NCI-H446 treated with DMSO at 0.1 percent for 48 hours (cell line): ENCODE data around the gene HAUS7.

Experiments used
- DNase-seq: peaks from one replicate; lab custom pipeline; 2025; lab: John Stamatoyannopoulos, UW

HAUS7 gene

DNA sequence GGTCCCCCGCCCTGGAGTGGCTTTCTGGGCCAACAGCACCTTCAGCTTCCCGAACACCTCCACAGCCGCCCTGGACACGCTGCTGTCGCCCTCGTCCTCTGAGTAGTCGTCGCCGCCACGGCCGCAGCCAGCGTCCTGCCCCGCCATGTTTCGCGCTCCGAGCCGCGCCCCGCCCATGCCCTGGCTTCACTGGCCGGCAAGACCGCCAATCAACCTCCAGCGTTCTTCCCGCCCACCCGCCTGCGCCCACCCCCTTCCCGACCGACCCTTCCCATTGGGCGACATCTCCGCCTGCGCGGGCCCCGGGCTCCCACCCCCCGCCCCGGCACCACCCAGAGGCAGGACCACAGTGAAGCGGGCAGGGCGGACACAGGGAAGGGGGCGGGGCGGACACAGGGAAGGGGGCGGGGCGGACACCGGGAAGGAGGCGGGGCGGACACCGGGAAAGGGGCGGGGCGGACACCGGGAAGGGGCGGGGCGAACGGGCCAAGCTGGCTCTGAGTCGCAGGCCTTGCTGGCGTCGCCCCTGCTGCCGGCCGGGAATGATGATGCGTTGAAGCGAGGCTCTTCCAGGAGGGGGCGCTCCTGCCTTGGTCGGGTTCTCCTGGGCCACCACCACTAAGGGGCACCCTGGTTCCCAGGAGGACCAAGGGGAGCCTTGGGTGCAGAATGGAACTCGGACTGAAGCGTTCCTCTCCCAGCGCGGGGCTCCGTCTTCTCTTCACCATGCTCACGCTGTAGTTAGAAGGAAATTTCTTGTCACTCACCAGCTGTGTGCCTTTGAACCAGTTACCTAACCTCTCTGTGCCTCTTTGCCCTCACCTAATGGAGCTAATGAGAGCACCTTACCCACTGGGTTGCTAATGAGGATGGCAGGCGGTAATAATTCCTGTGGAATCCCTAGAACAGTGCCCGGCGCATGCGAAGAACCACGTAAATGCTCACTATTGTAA, at the start of gene HAUS7:
HAUS7 (minus strand) TSS at position 166 of the 953 bp plus-strand sequence; CDS start at position 147, 19 bp downstream.
- peak; percentile 76 for DNase-seq

DNA sequence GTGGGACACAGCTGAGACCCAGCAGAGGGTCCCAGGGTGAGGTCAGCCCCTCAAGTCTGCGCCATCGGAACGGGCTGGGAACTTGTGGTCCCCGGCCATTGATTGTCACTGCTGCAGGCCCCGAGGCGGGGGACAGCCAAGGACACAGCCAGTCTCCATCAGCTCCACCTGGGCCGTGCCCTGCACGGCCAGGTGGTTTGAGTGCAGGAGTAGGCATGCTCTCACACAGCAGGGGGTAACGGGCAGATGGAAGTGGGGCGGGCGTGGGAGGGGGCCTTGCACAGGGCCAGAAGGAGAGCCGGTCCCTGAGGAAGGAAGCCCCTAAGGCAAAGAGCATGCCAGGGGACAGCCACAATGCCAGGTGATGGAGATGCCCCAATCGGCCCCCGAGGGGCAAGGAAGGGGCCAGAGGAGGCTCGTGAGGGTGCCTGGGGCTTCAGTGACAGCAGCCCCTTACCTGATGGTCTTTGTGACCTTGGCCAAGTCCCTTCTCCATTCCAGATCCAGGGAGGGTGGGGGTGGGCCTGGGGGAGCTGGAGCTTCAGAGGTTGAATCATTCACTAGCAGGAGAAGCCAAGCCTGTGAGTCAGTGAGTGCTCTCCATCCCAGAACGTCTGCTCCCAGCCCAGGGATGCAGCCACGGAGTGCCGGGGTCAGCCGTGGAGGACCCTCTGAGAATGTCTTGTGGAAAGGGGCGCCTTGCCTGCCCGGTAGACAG, 49.4 kb upstream of the HAUS7 start:
- no peak for DNase-seq

DNA sequence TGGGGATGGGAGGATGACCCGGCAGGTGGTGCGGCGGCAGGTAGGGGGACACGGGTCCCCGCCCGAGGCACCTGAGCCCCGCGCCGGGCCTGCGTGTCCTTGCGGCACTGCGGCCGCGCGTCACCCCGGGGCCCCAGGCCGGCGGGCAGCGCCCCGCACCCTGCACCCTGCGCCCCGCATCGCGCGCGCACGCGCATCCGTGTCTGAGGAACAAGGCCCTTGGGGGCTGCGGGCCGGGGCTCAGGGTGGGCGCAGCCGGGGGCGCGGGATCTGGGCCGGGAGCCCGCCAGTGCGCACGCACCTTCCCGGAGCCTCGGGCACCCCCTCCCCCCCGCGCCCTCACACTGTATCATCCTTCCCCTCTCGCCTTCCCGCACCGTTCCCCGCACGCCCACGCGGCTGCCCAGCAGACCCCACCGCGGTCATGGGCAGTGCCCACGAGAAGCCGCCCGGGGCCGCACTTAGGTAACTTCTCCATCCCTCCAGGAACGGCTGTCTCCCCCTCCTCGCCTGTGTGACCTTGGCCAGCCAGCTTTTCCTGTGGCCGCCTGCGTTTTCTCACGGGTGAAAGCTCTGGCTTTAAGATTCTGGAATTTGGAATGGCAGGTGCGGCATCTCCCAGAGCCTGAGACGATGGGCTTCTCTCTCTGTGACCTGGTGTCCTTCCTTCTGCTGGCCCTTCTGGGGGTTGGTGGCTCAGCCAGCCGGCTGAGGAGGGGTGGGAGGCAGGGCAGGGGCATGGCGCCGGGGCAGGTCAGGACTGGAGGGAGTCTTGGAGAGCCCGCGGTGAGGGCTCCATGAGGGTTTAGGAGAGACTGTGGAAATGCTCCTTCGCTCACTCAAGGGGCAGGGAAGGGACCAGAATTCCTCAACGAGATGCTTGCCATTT, 47.8 kb upstream of the HAUS7 start:
- DNase-seq, result no peak

DNA sequence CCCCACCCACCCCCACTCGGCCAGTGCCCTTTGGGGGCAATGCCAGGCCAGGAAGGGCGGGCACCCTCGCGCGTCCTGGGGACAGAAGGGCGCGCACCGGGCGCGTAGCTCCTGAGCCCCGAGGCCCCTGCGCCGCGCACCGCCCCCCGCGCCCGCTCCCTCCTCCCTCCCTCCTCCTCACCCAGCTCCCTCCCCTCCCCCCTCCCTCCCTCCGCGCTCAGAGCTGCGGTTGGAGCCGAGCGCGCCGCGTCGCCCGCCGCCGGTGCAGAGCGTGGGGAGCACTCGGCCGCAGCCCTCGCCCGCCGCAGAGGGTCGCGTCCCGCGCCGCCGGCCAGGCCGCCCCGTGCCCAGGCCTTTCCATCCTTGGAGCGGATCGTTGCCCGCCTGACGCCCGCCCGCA, 47.0 kb upstream of the HAUS7 start, which contains the start of gene ATP2B3:
ATP2B3 (plus strand) TSS at position 220 of the 400 bp plus-strand sequence. CDS start 18,606 bp downstream, outside the sequence.
- no peak for DNase-seq

DNA sequence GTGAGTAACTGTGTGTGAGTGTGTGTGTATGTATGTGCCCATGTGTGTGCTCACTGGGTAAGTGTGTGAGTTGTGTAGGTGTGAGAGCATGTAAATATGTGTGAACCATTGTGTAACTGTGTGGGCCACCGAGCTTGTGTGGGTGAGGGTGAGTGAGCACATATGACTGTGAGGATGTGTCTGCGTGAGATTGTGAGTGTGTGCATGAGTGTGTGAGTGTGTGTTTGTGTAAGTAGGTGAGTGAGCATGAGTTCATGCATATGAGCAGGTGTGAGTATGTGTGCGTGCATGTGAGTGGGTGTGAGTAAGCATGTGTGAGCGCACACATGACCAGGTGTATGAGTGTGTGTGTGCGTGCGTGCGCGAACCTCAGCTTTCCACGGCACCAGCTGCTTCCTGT, 45.7 kb upstream of the HAUS7 start:
- no peak for DNase-seq

DNA sequence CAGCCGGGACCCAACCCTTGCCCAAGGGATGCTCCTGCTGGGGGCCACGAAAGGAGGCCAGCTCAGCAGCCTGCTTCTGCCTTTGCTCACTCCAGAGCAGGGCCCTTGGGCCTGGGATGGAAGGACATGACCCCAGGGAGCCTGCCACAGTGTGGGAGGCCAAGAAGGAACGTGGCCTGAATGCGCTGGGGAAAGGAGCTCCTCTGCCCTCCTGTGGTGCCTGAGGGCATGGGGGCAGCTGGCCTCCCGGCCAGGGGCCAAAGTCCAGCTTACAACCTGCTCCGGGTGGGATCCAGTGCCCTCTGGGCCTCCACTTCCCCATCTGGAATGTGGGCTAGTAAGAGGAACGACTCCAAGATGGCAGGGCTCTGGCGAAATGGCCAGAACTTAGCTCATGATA, 45.1 kb upstream of the HAUS7 start:
- DNase-seq, result no peak

DNA sequence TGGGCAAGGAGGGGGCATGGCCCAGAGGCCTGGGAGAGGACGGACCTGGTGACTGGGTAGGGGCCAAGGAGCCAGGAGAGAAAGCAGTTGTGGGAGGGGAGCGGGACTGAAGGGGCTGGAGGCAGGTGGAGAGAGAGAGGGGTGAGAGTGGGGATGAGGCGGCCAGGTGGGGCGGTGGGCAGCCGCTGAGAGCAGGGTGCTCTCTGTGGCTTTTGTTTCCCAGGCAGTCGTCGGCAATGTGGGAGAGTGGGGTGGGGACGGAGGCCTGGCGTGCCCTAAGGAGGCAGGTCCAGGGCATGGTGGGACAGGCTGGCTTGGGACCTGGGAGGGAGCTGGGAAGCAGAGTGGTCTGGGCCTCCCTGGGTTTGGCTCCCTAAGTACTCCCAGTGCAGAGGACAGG, 43.9 kb upstream of the HAUS7 start:
- DNase-seq, result no peak

DNA sequence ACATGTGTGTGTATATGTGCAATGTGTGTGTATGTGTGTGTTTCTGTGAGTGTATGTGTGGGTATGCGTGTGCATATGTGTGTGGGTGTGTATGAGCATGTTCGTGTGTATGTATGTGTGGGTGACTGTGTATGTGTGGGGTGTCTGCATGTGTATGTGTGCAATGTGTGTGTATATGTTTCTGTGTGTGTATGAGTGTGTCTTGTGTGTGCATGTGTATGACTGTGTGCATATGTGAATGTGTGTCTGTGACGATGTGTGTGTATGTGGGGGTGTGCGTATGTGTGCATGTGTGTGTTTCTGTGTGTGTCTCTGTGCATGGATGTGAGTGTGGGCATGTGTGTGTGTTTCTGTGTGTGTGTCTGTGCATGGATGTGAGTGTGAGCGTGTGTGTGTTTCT, 42.9 kb upstream of the HAUS7 start:
- no peak for DNase-seq

DNA sequence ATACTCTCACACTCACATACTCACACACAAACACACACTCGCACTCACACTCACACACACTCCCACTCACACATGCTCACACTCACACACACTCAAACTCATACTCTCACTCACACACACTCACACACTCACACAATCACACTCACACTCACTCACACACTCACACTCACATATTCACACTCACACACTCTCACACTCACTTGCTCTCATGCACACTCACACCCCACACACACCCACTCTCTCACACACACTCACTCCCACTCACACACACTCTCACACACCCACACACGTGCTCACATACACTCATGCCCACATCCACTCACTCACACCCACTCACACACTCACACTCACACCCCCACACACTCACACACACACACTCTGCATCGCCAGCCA, 42.1 kb upstream of the HAUS7 start:
- DNase-seq, result no peak

DNA sequence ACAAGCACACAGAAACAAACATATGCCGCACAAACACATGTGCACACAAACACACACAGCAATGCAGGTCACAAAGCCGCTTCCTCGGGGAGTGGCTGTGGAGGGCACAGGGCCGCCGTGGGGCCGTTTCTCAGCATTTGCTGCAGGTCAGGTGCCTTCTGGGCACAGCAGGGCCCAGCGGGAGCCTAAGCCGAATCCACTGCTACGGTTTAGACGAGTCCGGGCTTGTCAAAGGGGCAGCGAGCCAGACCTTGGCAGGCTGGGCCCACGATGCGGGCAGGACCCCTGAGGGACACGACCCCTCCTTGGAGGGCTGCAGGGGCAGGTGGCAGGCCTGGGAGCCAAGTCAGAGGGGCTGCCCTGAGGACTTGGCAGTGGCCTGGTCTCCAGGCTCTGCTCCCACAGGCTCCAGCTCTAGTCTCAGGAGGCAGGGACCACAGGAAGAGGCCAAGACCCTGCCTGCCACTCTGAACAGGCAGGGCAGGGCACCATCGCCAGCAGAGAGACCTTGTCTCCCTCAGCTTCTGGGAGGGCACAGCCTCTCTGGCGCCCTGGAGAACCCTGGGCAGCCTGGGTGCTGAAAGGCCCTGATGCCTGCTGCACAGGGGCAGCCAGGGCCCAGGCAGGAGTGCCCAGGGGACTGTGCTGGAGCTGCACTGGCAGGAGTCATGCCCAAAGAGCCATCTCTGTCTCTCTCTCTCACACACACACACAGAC, 41.6 kb upstream of the HAUS7 start:
- peak; percentile 43 for DNase-seq

DNA sequence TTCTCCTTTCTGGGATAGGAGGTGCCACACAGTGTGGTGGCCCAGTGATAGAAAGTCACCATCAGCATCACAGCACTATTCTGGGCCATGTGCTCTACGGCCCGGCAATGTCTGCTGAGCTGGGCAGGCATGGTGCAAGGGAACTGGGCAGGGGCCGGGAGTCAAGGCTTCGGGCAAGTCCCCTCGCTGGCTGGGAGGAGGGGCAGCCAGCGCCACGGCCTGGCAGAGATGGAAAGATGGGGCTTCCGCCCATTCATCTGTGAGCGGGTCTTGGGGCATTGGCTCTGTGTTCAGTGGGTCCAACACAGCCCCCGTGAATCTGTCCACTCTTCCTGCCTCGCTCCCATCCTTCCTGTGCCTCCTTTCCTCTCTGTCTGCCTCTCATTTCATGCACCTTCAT, 40.0 kb upstream of the HAUS7 start:
- no peak for DNase-seq

DNA sequence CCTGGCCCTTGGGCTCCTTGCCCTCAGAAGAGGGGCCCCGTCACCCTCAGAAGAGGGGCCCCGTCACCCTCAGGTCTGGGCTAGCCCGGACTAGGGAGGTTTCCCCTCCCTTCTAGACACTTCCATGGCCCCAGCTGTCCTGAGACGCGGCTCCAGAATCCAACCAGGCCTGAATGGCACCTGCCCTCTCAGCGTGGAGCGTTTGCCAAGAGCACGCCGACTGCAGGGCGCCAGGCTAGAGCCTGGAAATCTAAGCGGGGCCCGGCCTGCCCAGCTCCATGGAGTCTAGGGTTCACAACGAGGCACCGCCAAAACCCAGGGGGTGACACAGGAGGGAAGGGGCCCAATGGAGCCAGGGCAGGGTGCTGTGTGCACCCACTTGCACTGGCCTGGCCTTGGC, 39.2 kb upstream of the HAUS7 start:
- DNase-seq, result no peak

DNA sequence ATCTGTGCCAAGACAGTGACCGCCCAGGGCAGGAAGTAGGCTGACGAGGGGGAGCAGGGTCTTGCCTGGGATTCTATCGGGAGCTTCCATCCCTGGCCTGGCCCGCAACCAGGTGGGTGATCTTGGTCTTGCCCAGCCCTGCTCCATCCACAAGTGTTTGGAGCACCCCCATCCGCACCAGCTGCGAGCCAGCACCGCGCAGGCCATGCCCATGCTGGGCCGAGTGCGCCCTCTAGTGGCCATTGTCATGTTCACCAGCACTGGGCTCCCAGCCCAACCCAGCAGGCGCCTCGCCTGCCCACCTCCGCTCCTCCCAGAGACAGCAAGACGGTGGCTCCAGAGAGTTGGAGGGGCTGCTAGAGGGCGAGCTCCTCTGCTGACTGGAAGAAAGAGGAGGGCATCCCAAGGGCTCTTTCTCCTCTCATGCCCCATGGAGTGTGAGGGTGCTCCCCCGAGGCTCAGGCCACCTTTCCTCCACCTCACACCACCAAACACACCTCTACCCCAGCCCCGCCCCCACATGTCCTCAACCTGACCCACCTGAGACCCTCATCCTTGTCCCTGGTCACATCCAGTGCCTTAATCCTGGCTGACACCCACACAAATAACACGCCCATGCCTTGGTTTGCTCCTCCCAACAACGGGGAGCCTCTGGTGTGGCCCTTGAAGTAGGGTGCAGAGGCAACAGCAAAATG, 37.3 kb upstream of the HAUS7 start:
- peak; percentile 57 for DNase-seq

DNA sequence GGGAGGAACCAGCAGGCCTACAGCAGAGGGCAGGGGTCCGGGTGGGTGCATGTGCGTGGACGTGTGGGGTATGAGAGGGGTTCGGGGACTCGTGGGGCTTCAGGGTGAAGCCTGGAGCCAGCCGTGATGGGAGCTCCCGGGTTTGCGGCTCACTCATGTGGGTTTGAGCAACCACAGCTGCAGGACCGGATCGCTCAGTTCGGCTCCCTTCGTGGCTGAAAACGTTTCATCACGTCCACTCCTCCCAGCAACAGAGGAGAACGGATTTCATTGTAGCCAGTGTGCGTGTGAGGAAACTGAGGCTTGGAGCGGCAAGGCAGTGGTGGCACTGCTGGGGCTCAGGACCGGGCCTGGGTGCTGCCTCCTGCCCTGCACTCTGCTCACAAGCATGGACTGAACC, 35.0 kb upstream of the HAUS7 start:
- DNase-seq, result no peak

DNA sequence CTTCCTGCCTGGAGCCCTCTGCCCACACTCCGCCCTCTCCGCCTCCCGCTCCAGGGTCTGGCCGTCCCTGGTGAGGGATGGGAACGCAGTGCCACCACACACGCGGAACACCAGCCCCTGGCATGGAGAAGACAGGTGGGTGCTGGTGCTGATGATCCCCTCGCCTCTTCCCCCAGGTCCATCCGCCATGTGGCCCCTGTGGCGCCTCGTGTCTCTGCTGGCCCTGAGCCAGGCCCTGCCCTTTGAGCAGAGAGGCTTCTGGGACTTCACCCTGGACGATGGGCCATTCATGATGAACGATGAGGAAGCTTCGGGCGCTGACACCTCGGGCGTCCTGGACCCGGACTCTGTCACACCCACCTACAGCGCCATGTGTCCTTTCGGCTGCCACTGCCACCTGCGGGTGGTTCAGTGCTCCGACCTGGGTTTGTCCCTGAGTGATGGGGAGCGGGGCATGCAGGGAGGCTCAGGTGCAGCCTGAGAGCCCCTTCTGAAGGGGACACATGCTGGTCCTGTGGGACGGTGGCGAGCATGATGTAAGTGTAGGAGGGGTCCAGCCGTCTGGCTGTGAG, 34.2 kb upstream of the HAUS7 start:
- no peak for DNase-seq

DNA sequence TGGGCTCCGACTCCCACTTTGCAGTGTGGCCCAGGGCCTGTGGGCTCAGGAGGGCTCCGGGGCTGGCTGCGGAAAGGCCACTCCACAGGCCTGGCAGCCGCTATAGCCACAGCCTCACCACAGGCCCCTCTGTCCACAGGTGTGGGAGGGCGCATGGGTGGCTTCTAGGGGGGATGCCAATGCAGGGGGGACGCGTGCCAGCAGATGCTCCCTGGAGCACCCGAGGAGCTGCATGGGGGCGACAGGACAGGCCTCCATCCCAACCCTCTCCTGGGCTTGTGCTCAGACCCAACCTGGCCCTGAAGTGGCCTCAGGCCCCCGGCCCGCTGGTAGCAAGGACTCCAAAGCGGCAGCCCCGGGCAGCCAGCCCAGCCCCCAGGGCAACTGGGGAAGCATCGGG, 32.4 kb upstream of the HAUS7 start:
- no peak for DNase-seq

DNA sequence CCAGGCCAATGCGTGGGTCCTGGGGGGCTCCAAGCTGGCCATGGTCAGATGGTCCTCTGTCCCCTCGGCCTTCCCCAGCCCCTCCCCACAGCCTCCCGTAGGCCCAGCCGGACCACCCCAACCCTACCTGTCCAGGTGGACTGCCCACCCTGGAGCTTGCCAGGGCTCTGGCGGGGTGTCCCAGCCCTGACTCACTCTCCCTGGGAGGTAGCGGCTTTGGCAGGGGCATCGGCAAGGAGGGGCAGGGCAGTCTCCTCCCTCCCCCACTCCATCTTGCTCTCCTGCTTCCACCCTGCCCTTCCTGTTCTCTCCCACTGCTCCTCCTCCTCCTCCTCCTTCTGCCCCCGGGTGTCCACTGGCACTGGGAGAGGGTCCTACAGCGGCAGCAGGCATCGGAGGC, 31.8 kb upstream of the HAUS7 start:
- DNase-seq, result no peak

DNA sequence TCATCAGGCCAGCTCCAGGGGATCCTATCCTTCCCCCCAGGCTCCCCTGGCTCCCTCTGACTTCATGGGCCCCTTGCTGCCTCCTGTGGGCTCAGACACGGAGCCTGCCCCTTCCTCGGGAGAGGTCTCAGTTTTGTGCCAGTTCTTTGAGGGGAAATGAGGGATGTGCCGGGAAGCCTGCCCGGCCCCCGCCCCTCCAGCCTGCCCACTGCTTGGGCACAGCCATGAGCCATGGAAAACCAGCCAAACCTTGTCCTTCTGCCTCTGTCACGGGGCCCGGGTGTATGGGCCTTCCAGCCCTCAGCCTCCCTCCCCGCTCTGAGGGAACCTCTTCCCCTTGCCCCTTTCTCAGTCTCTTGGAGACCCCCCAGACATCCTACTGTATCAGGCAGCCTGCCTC, 31.2 kb upstream of the HAUS7 start:
- peak; percentile 48 for DNase-seq

DNA sequence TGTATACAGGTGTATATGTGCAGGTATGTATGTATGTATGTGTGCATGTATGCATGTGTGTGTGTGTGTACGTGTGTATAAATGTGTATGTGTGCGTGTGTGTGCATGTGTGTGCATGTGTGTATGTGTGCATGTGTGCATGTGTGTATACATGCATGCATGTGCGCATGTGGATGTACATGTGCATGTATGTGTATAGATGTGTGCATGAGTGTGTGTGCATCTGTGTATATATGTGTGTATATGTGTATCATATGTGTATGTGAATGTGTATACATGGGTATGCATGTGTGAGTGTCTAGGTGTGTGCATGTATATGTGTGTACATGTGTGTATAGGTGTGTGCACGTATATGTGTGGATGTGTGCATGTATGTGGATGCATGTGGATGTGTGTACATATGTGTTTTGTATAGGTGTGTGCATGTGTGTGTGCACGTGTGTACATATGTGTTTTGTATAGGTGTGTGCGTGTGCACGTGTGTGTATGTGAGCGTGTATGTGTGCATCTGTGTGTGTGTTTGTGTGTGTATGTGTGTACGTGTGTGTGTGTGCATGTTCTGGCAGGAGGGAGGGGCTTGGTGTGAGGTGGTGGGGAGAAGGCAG, 30.4 kb upstream of the HAUS7 start:
- DNase-seq, result no peak

DNA sequence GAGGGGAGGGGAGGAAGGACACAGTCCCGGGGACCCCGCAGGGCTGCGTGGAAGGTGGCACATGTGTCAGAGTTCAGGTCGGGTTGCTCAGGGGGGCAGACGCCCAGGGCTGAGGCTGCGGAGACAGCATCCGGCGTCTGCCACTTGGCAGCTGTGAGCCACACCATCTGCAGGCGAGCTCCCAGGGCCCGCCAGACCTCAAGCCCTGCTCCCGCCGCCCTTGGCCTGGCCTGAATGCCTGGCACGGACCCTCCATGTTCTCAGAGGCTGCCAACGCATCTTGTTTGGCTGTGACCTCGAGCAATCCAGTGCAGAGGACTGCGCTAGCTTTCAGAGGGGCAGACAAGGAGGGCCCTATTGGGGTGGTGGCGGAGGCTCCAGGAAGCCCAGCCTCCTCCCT, 29.5 kb upstream of the HAUS7 start:
- DNase-seq, result peak; percentile 60
